ENCODE measurements around the gene PKIB. TPM values are rescaled to one million over a fixed set of nuclear protein-coding genes. Genes with fewer than 3 reads are reported as not detected.
A peak's percentile ranks its signal among the peaks of the same experiment; 100 is the strongest.
"Not testable (repeated sequence)": the region's sequence is repeated elsewhere in the genome, so short reads cannot be mapped to it uniquely, and the experiment has no call there.

PKIB gene
- total and polyA plus RNA-seq, 5 donors from 2014 or later, result 0.32 to 0.95 (median 0.67) TPM; not detected in 1

DNA sequence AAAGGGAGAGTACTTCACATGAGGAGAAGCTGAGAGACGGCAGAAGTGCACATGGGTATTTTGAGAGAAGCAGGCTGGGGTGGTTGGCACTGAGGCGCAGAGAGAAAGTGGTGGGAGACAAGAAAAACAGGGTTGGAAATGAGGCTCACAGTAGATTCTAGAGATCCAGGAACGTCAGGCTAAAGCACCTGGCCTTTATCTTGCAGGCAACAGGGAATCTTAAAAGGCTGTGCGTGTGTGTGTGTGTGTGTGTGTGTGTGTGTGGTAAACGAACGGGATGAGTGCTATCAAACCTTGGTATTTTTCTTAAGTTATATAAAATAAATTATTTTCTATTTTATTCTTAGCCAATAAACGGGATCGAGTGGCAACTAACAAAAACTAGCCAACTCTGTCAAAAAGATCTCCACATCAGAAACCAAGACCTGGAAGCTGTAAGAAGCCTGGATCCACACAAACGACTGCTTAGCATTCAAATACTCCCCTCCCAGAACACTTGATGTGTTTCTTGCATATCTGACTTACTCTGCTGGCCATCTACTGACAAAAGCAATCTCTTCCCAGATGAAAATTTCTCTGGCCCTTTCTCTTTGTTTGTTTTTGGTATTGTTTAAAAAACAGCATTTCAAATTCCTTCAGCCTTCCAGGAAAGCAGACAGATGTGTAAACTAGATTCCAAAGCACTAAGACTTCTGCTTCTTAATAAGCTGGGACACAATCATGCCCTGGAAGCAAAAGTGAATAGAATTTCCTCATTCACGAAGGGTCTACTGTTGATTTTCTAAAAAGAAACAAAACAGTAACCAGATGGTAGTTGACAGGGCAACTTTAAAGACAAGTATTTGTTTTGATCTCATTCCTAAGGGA lies 124.6 kb downstream of the PKIB start:
- H3K4me3 ChIP-seq (ENCODE audit: low read depth, low read length), result no peak overlapping the region
- H3K9me3 Mint-ChIP-seq, result peaks cover 0 to 2% (median 0%) of the 10 kb centered on the region in 7 donors
- H3K4me1 Mint-ChIP-seq, result no peaks in the 10 kb centered on the region
- no peak overlapping the region for H3K4me3 Mint-ChIP-seq
- no peak overlapping the region for H3K27ac ChIP-seq (ENCODE audit: insufficient read depth, low read length, poor library complexity, severe bottlenecking)
- peak overlapping the region in 1 of 3 donors; percentile 65 for H3K27ac Mint-ChIP-seq
- H3K4me1 ChIP-seq (ENCODE audit: control insufficient read depth, insufficient read depth, low read length, poor library complexity, severe bottlenecking), result no peaks in the 10 kb centered on the region
- H3K27me3 Mint-ChIP-seq, result no peaks in the 10 kb centered on the region
- H3K36me3 ChIP-seq (ENCODE audit: control insufficient read depth, insufficient read depth, low read length), result no peaks in the 10 kb centered on the region
- H3K27me3 ChIP-seq (ENCODE audit: control insufficient read depth, insufficient read depth, low read length), result no peaks in the 10 kb centered on the region
- DNase-seq, result no peak
- H3K36me3 Mint-ChIP-seq, result no peaks in the 10 kb centered on the region
- no peak for ATAC-seq (ENCODE audit: low read depth in 2 of 2)
- no peaks in the 10 kb centered on the region for H3K9me3 ChIP-seq (ENCODE audit: control insufficient read depth in 2 of 2, low read length in 2 of 2)

DNA sequence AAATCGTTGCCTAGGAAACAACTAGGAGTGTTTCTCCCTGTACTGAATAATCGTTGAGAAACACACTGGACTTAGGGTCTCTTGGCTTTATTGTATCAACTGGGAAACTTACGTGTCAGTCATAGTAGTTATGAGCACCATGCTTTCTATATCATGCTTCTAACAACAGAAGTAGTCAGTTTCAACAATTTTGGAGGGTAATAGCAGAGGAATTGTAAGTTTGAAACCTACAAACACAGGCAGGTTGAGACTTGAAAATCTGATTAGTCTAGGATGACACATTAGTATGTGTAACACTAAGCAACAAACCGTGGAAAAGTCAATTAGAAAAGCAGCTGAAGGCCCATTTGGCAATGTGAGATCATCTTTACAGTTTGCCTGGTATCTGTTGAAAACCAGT lies 125.4 kb downstream of the PKIB start:
- Mint-ChIP-seq H3K4me3 (no peak overlapping the region), H3K4me1 (no peaks in the 10 kb centered on the region), H3K27ac (no peak overlapping the region), H3K27me3 (no peaks in the 10 kb centered on the region), H3K9me3 (peaks cover 0 to 2% (median 0%) of the 10 kb centered on the region in 7 donors), H3K36me3 (no peaks in the 10 kb centered on the region)
- Histone ChIP-seq H3K36me3 (ENCODE audit: control insufficient read depth, insufficient read depth, low read length) (no peaks in the 10 kb centered on the region), H3K4me3 (ENCODE audit: low read depth, low read length) (no peak overlapping the region), H3K27ac (ENCODE audit: insufficient read depth, low read length, poor library complexity, severe bottlenecking) (no peak overlapping the region), H3K4me1 (ENCODE audit: control insufficient read depth, insufficient read depth, low read length, poor library complexity, severe bottlenecking) (no peaks in the 10 kb centered on the region), H3K27me3 (ENCODE audit: control insufficient read depth, insufficient read depth, low read length) (no peaks in the 10 kb centered on the region), H3K9me3 (ENCODE audit: control insufficient read depth in 2 of 2, low read length in 2 of 2) (no peaks in the 10 kb centered on the region)
- DNase-seq (no peak), ATAC-seq (ENCODE audit: low read depth in 2 of 2) (no peak)

DNA sequence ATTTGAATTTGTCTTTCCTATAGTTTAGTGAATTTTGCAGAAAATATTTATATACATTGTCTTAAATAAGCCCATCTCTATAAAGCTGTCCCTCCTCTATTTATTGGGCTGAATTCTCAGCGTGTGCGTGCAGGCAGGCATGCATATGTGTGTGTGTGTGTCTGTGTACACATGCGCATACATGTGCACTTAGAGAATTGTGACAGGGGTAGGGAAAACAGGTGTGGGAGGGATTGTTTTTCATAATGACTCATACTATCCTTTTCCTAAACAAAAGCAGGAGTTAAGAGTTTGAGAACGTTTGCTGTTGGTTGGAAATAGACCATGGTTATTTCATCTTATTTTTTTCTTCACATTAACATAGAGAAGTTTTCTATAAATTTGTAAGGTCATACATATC lies 126.0 kb downstream of the PKIB start:
- Histone ChIP-seq H3K36me3 (ENCODE audit: control insufficient read depth, insufficient read depth, low read length) (no peaks in the 10 kb centered on the region), H3K27me3 (ENCODE audit: control insufficient read depth, insufficient read depth, low read length) (no peaks in the 10 kb centered on the region), H3K27ac (ENCODE audit: insufficient read depth, low read length, poor library complexity, severe bottlenecking) (no peak overlapping the region), H3K4me3 (ENCODE audit: low read depth, low read length) (no peak overlapping the region), H3K9me3 (ENCODE audit: control insufficient read depth in 2 of 2, low read length in 2 of 2) (no peaks in the 10 kb centered on the region), H3K4me1 (ENCODE audit: control insufficient read depth, insufficient read depth, low read length, poor library complexity, severe bottlenecking) (no peaks in the 10 kb centered on the region)
- Mint-ChIP-seq H3K27ac (no peak overlapping the region), H3K4me3 (no peak overlapping the region), H3K9me3 (peaks cover 0 to 2% (median 0%) of the 10 kb centered on the region in 7 donors), H3K27me3 (no peaks in the 10 kb centered on the region), H3K4me1 (no peaks in the 10 kb centered on the region), H3K36me3 (no peaks in the 10 kb centered on the region)
- DNase-seq (no peak), ATAC-seq (ENCODE audit: low read depth in 2 of 2) (no peak)

DNA sequence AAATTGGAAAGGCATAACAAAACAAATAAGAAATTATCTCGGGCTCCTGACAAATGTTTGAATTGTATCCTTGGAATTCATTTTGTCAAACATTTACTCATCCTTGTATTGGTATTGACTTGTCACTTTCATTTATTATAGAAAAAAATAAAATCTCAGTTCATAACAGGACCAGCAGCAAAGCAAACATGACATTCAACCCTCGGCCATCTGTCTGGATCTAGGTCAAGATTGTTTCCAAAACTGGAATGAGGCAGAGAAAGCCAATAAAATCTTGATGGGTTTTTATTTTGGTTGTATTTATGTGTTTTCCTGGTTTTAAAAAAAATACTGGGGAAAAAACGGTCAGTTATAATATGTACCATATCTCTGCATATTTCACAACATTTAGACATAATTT lies 126.4 kb downstream of the PKIB start:
- no peaks in the 10 kb centered on the region for H3K9me3 ChIP-seq (ENCODE audit: control insufficient read depth in 2 of 2, low read length in 2 of 2)
- no peaks in the 10 kb centered on the region for H3K4me1 Mint-ChIP-seq
- no peak for ATAC-seq (ENCODE audit: low read depth in 2 of 2)
- H3K27me3 ChIP-seq (ENCODE audit: control insufficient read depth, insufficient read depth, low read length), result no peaks in the 10 kb centered on the region
- no peak overlapping the region for H3K4me3 Mint-ChIP-seq
- H3K4me3 ChIP-seq (ENCODE audit: low read depth, low read length), result no peak overlapping the region
- H3K36me3 Mint-ChIP-seq, result no peaks in the 10 kb centered on the region
- peaks cover 0 to 3% (median 0%) of the 10 kb centered on the region in 7 donors for H3K9me3 Mint-ChIP-seq
- H3K27ac ChIP-seq (ENCODE audit: insufficient read depth, low read length, poor library complexity, severe bottlenecking), result no peak overlapping the region
- no peak overlapping the region for H3K27ac Mint-ChIP-seq
- DNase-seq, result no peak
- H3K36me3 ChIP-seq (ENCODE audit: control insufficient read depth, insufficient read depth, low read length), result no peaks in the 10 kb centered on the region
- H3K4me1 ChIP-seq (ENCODE audit: control insufficient read depth, insufficient read depth, low read length, poor library complexity, severe bottlenecking), result no peaks in the 10 kb centered on the region
- H3K27me3 Mint-ChIP-seq, result no peaks in the 10 kb centered on the region

DNA sequence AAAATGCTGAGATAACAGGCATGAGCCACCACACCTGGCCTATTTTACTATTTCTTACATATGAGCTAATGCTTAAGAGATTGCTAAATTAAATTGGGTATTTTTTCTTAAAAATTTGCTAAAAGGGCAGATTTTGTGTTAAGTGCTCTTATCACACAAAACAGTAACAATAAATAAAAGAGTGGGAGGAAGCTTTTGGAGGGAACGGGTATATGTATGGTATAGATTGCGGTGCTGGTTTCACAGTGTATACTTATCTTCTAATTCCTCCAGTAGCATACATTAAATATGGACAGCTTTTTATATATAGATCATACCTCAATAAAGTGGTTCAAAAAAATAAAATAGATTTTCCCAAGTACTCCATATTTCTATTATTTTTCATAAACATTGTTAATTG lies 129.9 kb downstream of the PKIB start:
- Histone ChIP-seq H3K27ac (ENCODE audit: insufficient read depth, low read length, poor library complexity, severe bottlenecking) (no peak overlapping the region), H3K4me1 (ENCODE audit: control insufficient read depth, insufficient read depth, low read length, poor library complexity, severe bottlenecking) (no peaks in the 10 kb centered on the region), H3K27me3 (ENCODE audit: control insufficient read depth, insufficient read depth, low read length) (no peaks in the 10 kb centered on the region), H3K36me3 (ENCODE audit: control insufficient read depth, insufficient read depth, low read length) (no peaks in the 10 kb centered on the region), H3K9me3 (ENCODE audit: control insufficient read depth in 2 of 2, low read length in 2 of 2) (no peaks in the 10 kb centered on the region), H3K4me3 (ENCODE audit: low read depth, low read length) (no peak overlapping the region)
- H3K27me3 Mint-ChIP-seq, result no peaks in the 10 kb centered on the region
- no peak for ATAC-seq (ENCODE audit: low read depth in 2 of 2)
- H3K36me3 Mint-ChIP-seq, result no peaks in the 10 kb centered on the region
- DNase-seq, result no peak
- no peak overlapping the region for H3K4me3 Mint-ChIP-seq
- peaks cover 0 to 4% (median 0%) of the 10 kb centered on the region in 7 donors for H3K9me3 Mint-ChIP-seq
- H3K4me1 Mint-ChIP-seq, result no peaks in the 10 kb centered on the region
- no peak overlapping the region for H3K27ac Mint-ChIP-seq

DNA sequence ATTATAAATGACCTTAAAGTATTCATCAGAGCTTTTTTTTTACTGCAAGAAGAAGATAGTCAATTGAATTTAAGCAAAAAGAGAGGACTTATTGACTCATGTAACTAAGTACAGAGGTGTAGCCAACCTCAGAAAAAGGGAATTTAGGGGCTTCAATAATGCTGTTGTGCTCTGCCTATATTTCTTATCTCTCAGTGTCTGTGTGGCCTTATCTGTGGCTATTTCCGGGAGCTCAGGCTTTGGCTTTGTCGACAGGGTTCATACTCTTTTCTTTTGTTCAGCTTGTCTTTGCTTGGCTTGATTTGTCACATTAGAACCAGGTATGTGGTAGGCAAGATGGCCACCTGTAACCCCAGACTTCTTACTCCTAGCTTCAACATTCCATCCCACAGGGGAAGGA lies 130.7 kb downstream of the PKIB start:
- H3K4me1 Mint-ChIP-seq, result no peaks in the 10 kb centered on the region
- H3K4me3 Mint-ChIP-seq, result no peak overlapping the region
- no peak overlapping the region for H3K27ac Mint-ChIP-seq
- Histone ChIP-seq H3K36me3 (ENCODE audit: control insufficient read depth, insufficient read depth, low read length) (no peaks in the 10 kb centered on the region), H3K9me3 (ENCODE audit: control insufficient read depth in 2 of 2, low read length in 2 of 2) (no peaks in the 10 kb centered on the region), H3K27ac (ENCODE audit: insufficient read depth, low read length, poor library complexity, severe bottlenecking) (no peak overlapping the region), H3K4me1 (ENCODE audit: control insufficient read depth, insufficient read depth, low read length, poor library complexity, severe bottlenecking) (no peaks in the 10 kb centered on the region), H3K27me3 (ENCODE audit: control insufficient read depth, insufficient read depth, low read length) (no peaks in the 10 kb centered on the region), H3K4me3 (ENCODE audit: low read depth, low read length) (no peak overlapping the region)
- no peaks in the 10 kb centered on the region for H3K27me3 Mint-ChIP-seq
- H3K36me3 Mint-ChIP-seq, result no peaks in the 10 kb centered on the region
- ATAC-seq (ENCODE audit: low read depth in 2 of 2) (no peak), DNase-seq (no peak)
- peaks cover 0 to 4% (median 0%) of the 10 kb centered on the region in 7 donors for H3K9me3 Mint-ChIP-seq

DNA sequence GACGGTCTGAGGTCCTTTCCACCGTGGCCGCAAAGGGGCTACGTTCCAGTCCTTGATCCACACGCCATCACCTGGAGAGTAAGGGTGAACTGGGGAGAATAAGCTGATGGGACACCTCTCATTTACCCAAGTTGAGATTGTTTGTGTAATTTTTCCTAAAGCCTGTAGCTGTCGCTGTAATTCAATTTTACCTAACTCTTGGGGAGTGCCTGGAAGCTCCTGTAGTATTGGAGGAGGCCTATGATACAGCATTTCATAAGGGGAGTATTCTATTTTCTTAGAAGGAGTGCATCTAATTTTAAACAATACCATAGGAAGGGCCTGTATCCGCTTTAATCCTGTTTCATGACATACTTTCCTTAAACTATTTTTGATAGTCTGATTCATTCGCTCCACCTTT lies 134.0 kb downstream of the PKIB start:
- not testable (repeated sequence) for H3K4me3 Mint-ChIP-seq; H3K4me1 Mint-ChIP-seq; H3K27ac Mint-ChIP-seq; H3K27me3 Mint-ChIP-seq; H3K9me3 ChIP-seq (ENCODE audit: control insufficient read depth in 2 of 2, low read length in 2 of 2); H3K36me3 ChIP-seq (ENCODE audit: control insufficient read depth, insufficient read depth, low read length); H3K4me3 ChIP-seq (ENCODE audit: low read depth, low read length); H3K36me3 Mint-ChIP-seq; DNase-seq; ATAC-seq (ENCODE audit: low read depth in 2 of 2); H3K9me3 Mint-ChIP-seq; H3K27me3 ChIP-seq (ENCODE audit: control insufficient read depth, insufficient read depth, low read length); H3K4me1 ChIP-seq (ENCODE audit: control insufficient read depth, insufficient read depth, low read length, poor library complexity, severe bottlenecking); H3K27ac ChIP-seq (ENCODE audit: insufficient read depth, low read length, poor library complexity, severe bottlenecking)

DNA sequence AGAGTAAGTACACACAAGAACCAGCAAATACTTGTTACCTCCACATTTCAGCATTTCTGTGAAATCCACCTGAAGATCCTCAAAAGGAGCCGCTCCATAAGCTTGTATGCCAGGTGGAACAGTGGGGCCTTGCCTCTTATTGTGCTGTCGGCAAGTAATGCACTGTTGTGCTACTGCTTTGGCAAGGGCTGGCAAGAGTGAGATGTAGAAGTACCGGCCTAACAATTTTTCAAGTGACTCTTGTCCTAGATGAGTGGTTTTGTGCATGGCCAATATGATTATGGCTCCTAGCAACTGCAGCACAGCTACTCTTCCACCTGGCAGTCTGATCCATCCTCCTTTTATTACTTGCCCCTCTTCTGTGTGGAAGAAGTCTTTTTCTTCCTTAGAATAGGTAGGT lies 134.7 kb downstream of the PKIB start:
- not testable (repeated sequence) for H3K9me3 ChIP-seq (ENCODE audit: control insufficient read depth in 2 of 2, low read length in 2 of 2); H3K27ac ChIP-seq (ENCODE audit: insufficient read depth, low read length, poor library complexity, severe bottlenecking); H3K9me3 Mint-ChIP-seq; H3K27me3 Mint-ChIP-seq; ATAC-seq (ENCODE audit: low read depth in 2 of 2); H3K36me3 ChIP-seq (ENCODE audit: control insufficient read depth, insufficient read depth, low read length); H3K27ac Mint-ChIP-seq; H3K4me3 ChIP-seq (ENCODE audit: low read depth, low read length); H3K4me1 ChIP-seq (ENCODE audit: control insufficient read depth, insufficient read depth, low read length, poor library complexity, severe bottlenecking); H3K27me3 ChIP-seq (ENCODE audit: control insufficient read depth, insufficient read depth, low read length); H3K36me3 Mint-ChIP-seq; H3K4me1 Mint-ChIP-seq; H3K4me3 Mint-ChIP-seq; DNase-seq

Measured in CD4-positive, CD25-positive, alpha-beta regulatory T cell (primary cell).